ENCODE data around the gene C9orf72.

DNA sequence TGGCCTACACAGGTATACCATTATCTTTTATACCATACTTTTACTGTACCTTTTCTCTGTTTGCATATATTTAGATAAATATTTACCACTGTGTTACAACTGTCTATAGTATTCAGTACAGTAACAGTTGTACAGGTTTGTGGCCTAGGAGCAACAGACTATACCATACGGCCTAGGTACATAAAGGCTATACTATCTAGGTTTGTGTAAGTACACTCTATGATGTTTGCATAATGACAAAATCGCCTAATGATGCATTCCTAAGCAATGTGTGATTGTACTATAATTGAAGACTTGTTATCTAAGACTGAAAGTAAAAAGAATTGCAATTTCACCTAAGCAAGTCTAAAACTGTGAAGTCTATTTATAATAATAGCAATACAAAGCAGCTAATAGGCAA, 3.9 kb downstream of the C9orf72 start:
- TF ChIP-seq, protein P1, sequence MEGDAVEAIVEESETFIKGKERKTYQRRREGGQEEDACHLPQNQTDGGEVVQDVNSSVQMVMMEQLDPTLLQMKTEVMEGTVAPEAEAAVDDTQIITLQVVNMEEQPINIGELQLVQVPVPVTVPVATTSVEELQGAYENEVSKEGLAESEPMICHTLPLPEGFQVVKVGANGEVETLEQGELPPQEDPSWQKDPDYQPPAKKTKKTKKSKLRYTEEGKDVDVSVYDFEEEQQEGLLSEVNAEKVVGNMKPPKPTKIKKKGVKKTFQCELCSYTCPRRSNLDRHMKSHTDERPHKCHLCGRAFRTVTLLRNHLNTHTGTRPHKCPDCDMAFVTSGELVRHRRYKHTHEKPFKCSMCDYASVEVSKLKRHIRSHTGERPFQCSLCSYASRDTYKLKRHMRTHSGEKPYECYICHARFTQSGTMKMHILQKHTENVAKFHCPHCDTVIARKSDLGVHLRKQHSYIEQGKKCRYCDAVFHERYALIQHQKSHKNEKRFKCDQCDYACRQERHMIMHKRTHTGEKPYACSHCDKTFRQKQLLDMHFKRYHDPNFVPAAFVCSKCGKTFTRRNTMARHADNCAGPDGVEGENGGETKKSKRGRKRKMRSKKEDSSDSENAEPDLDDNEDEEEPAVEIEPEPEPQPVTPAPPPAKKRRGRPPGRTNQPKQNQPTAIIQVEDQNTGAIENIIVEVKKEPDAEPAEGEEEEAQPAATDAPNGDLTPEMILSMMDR (IDR thresholded peaks at IDR 0.05; ENCODE audit: insufficient read depth, low read length, poor library complexity, severe bottlenecking): no peak
- TF ChIP-seq EZH2phosphoT487 (conservative IDR thresholded peaks at IDR 0.05; ENCODE audit: low read length): no peak
